GM19328 (cell line): Measurements from ENCODE around the gene PPM1G.
A peak's percentile ranks its signal among the peaks of the same experiment; 100 is the strongest.

Experiments used
- ATAC-seq: cut with Tn5 transposase; IDR thresholded peaks from one replicate; pipeline ENCODE4 v1.9.1; 2021; ENCODE audit warnings: mild to moderate bottlenecking, moderate library complexity; ENCODE audit not compliant: unreplicated experiment

PPM1G gene

GRCh38 chr2:27412419-27413152 is 3.2 kb upstream of the PPM1G start:
- no peak for ATAC-seq

- peak; percentile 33 for ATAC-seq
Observed at GRCh38 chr2:27408601-27409320, 630 bp downstream of the PPM1G start.

- ATAC-seq, result no peak
Observed at GRCh38 chr2:27407798-27408491, 1.4 kb downstream of the PPM1G start.

GRCh38 chr2:27400348-27401135 is 8.8 kb downstream of the PPM1G start:
- ATAC-seq, result no peak

DNA sequence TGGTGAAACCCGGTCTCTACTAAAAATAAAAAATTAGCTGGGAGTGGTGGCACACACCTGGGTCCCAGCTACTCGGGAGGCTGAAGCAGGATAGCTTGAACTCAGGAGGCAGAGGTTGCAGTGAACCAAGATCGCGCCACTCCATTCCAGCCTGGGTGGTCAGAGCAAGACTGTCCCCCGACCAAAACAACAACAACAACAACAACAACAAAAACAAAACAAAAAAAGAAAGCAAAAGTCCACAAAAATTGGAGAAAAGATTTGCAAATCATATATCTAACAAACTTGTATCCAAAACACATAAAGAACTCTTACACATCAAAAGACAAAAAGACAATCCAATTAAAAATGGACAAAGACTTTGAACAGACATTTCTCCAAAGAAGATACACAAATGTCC is 10.4 kb downstream of the PPM1G start:
- no peak for ATAC-seq

- ATAC-seq, result no peak
Observed at GRCh38 chr2:27393225-27393624, 16.2 kb downstream of the PPM1G start.

DNA sequence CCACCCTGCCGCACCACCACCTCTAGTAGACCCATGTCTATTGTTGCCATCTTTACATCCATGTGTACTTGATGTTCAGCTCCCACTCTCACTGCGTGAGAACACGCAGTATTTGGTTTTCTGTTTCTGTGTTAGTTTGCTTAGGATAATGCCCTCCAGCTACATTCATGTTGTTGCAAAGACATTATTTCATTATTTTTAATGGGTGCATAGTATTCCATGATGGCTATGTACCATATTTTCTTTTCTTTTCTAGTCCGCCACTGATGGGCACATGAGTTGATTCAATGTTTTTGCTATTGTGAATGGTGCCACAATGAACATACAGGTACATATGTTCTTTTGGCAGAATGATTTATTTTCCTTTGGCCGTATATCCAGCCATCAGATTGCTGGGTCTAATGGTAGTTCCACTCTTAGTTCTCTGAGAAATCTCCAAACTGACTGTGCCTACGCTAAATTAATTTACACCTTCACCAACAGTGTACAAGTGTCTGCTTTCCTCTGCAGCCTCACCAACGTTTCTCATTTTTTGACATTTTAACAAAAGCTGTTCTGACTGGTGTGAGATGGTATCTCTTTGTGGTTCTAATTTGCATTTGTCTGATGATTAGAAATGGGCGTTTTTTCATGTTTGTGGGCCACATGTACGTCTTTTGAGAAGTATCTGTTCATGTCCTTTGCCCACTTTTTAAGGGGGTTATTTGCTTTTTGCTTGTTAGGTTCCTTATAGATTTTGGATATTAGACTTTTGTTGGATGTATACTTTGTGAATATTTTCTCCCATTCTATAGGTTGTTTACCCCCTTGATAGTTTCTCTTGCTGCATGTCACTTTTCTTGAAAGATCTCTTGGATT is 18.3 kb downstream of the PPM1G start:
- ATAC-seq, result no peak

DNA sequence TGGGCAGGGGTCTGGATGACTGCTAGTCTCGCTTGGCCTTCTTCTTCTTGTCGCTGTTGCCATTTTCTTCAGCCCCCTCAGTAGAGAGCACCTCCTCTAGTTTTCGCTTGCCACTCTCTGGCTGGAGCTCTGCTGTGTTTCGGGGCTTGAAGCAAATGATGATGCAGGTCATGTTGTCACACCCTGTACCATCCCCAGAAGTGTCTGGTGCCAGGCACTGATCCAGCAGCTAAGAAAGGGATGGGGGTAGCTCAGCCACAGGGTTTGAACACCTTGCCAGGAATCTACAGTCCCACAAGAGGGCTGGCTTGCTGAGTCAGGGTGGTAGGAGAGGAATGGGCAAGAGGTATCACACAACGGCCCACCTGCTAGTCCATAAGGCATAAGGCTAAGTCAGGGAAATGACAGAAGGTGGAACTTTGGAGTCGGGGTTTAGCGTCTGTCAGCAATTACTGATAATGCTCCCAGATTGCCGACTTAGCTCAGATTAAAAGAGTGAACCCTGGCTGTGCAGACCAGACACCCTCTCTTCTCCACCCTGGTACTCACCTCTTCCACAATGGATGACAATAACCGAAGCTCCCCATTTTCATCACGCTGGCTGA is 27.7 kb downstream of the PPM1G start:
- ATAC-seq, result no peak

DNA sequence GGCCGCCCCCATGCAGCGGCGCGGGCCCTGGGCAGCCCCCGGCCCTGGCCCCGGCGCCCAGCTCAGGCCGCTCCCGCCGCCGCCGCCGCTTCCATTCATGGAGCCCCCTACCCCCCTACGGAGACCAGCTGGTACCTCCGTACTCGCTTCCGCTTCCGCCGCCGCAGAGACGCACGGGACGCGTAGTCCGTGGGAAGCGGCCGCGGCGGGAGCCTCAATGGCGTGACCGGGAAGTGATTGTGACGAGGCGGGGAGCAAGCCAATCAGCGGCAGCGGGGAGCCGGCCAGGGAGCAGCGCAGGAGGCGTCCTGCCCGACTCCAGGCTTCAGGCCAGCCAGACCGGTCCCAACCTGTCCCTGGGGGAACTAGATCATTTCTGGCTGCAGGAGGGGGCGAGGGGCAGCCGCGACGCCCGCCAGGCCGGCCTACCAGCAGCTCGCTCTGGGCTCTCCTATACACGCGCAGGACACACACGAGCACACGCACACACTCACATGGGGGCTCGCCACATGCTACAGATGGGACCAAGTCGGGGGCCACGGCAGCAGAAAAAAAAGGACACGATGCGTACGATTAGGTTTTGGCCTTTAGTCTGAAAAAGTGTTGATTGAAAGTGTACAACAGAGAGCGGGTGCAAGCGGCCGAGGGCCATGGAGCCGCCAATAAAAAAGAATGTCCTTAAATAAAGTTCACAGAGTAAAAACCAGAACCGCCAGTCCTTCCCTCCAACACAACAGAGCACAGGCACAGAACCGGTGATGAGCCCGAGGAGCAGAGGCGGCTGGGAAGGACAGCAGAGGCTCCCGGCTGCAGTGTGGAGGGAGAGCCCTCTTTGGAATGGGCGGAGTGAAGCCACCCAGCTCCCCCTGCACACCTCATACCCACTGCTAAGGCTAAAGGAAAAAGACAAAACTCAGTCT is 28.5 kb downstream of the PPM1G start, which contains the start of gene ZNF513:
Gene ZNF513 (minus strand): TSS at position 109 of the 920 bp plus-strand sequence. CDS start 208 bp downstream, outside the sequence.
- peak; percentile 92 for ATAC-seq

DNA sequence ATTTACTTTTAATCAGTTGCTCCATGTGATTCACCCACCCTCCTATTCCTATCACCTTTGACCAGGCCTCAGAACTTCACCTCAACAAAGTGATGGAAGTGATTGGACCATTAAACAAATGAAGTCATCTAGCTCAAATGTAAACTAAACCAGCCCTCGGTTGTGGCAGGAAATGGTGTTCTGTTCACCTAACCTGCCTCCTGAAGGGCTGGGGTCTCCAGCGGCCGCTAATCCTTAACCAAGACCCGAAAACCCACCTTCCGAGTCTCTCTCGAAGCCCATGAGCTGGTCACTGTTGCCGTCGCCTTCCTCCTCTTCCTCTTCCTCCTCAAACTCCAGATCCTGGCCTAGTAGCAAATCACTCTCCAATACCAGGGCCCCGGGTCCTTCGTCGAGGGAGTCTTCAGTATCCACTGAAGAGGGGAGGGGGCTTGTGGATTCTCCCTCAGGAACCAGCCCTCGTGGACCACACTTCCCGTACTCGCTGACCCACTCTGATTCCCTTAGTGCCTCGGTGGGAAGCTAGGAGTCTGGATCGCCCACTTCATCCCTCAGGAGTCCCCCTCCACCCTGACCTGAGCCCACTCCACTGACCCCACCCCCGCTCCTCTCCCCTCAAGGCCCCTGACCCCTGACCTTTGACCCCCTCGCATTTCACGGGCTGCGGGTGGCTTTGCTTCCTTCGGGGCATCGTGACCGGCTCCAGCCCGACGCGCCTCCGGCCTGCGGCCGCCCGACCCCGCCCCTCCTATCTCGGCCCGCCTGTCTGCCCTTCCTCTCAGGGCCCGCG is 29.4 kb downstream of the PPM1G start:
- ATAC-seq, result peak; percentile 41

GRCh38 chr2:27379383-27379835 is 30.0 kb downstream of the PPM1G start:
- no peak for ATAC-seq

GRCh38 chr2:27378809-27379290 is 30.5 kb downstream of the PPM1G start:
- no peak for ATAC-seq

GRCh38 chr2:27378096-27378808 is 31.1 kb downstream of the PPM1G start:
- ATAC-seq, result no peak

- no peak for ATAC-seq
Observed at GRCh38 chr2:27377618-27378095, 31.7 kb downstream of the PPM1G start.

- ATAC-seq, result no peak
Observed at GRCh38 chr2:27376866-27377617, 32.3 kb downstream of the PPM1G start.
